ENCODE data around the gene CHMP2A. TPM values are rescaled to one million over a fixed set of nuclear protein-coding genes. Genes with fewer than 3 reads are reported as not detected.

The CHMP2A gene
- total and polyA plus RNA-seq, 4 donors, result 58.0 to 107 (median 83.3) TPM

DNA sequence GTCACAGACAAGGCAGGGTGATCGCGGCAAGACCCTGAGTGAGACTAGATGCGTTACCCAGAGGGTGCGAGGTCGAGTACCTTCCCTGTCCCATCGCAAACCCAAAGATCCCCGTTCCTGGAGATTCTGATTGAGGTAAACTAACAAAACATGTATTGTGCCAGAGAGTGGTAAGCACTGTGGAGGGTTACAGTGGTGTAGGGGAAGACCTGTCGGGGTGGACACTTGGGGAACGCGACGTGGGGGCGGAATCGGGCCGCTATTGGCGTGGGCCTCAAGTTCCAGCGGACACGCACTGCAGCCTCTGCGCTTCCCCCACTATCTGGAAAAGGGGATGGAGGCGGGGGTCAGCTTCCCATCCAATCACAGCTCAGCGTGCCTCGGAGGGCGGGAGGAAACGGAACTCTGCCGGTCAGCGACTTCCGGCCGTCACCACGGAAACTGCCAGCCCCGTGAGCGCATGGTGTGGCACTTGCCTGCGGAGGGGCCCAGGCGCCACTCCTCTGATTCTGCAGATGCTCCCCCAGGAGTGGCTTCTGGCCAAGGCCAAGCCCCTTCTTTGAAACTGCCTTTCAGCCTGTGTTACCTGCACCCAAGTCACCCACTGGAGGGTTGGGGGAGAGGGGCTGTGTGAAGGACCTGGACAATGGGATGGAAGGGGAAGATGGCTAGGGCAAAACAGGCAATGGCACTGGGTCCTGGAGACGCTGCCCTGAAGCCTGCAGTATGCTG, 4.5 kb upstream of the CHMP2A start:
- DNase-seq (ENCODE audit: low spot score), result peak; percentile 87
- Histone ChIP-seq H3K27ac (ENCODE audit: low read depth in 1 of 2, low read length in 2 of 2) (peak overlapping the region; percentile 87 to 100), H3K4me1 (ENCODE audit: control insufficient read depth in 4 of 4, insufficient read depth in 4 of 4, low read length in 3 of 4) (peaks cover 27 to 63% (median 54%) of the 10 kb centered on the region in 4 donors), H3K9ac (ENCODE audit: low read depth in 1 of 2, low read length in 2 of 2) (peak overlapping the region; percentile 71 to 90), H3K36me3 (ENCODE audit: control insufficient read depth in 4 of 4, insufficient read depth in 3 of 4, low read depth in 1 of 4, low read length in 3 of 4) (peaks cover 0 to 7% (median 3%) of the 10 kb centered on the region in 4 donors), H3K9me3 (ENCODE audit: control insufficient read depth in 4 of 4, low read length in 3 of 4) (no peaks in the 10 kb centered on the region), H3K27me3 (ENCODE audit: control insufficient read depth in 4 of 4, insufficient read depth in 4 of 4, low read length in 3 of 4) (no peaks in the 10 kb centered on the region), H3K4me3 (ENCODE audit: low read depth in 1 of 3, low read length in 3 of 3) (peak overlapping the region; percentile 54 to 78 (median 78))
- TF ChIP-seq, protein P1, sequence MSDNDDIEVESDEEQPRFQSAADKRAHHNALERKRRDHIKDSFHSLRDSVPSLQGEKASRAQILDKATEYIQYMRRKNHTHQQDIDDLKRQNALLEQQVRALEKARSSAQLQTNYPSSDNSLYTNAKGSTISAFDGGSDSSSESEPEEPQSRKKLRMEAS (IDR thresholded peaks at IDR 0.05), result peak; percentile 89
- TF ChIP-seq YY1 (IDR thresholded peaks at IDR 0.05) (peak; percentile 98), FOXA2 (IDR thresholded peaks at IDR 0.05) (no peak), SP1 (IDR thresholded peaks at IDR 0.05) (peak; percentile 61), EGR1 (IDR thresholded peaks at IDR 0.05; ENCODE audit: low read depth in 2 of 2) (peak; percentile 55 to 66), GABPA (IDR thresholded peaks at IDR 0.05 in 1 of 2, conservative IDR thresholded peaks at IDR 0.05 in 1 of 2) (peak; percentile 86 to 94), FOXA1 (IDR thresholded peaks at IDR 0.05) (no peak), HNF4A (conservative IDR thresholded peaks at IDR 0.05) (no peak), TAF1 (conservative IDR thresholded peaks at IDR 0.05) (no peak), RXRA (IDR thresholded peaks at IDR 0.05) (peak; percentile 7 to 35), HNF4G (IDR thresholded peaks at IDR 0.05) (no peak), NR2F2 (IDR thresholded peaks at IDR 0.05) (peak; percentile 69), JUND (IDR thresholded peaks at IDR 0.05) (no peak), RAD21 (IDR thresholded peaks at IDR 0.05) (no peak)
- TF ChIP-seq, protein P2, sequence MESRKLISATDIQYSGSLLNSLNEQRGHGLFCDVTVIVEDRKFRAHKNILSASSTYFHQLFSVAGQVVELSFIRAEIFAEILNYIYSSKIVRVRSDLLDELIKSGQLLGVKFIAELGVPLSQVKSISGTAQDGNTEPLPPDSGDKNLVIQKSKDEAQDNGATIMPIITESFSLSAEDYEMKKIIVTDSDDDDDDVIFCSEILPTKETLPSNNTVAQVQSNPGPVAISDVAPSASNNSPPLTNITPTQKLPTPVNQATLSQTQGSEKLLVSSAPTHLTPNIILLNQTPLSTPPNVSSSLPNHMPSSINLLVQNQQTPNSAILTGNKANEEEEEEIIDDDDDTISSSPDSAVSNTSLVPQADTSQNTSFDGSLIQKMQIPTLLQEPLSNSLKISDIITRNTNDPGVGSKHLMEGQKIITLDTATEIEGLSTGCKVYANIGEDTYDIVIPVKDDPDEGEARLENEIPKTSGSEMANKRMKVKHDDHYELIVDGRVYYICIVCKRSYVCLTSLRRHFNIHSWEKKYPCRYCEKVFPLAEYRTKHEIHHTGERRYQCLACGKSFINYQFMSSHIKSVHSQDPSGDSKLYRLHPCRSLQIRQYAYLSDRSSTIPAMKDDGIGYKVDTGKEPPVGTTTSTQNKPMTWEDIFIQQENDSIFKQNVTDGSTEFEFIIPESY (IDR thresholded peaks at IDR 0.05), result no peak
- TF ChIP-seq, protein P3, sequence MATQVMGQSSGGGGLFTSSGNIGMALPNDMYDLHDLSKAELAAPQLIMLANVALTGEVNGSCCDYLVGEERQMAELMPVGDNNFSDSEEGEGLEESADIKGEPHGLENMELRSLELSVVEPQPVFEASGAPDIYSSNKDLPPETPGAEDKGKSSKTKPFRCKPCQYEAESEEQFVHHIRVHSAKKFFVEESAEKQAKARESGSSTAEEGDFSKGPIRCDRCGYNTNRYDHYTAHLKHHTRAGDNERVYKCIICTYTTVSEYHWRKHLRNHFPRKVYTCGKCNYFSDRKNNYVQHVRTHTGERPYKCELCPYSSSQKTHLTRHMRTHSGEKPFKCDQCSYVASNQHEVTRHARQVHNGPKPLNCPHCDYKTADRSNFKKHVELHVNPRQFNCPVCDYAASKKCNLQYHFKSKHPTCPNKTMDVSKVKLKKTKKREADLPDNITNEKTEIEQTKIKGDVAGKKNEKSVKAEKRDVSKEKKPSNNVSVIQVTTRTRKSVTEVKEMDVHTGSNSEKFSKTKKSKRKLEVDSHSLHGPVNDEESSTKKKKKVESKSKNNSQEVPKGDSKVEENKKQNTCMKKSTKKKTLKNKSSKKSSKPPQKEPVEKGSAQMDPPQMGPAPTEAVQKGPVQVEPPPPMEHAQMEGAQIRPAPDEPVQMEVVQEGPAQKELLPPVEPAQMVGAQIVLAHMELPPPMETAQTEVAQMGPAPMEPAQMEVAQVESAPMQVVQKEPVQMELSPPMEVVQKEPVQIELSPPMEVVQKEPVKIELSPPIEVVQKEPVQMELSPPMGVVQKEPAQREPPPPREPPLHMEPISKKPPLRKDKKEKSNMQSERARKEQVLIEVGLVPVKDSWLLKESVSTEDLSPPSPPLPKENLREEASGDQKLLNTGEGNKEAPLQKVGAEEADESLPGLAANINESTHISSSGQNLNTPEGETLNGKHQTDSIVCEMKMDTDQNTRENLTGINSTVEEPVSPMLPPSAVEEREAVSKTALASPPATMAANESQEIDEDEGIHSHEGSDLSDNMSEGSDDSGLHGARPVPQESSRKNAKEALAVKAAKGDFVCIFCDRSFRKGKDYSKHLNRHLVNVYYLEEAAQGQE (IDR thresholded peaks at IDR 0.05), result peak; percentile 61
- TF ChIP-seq, protein P4, sequence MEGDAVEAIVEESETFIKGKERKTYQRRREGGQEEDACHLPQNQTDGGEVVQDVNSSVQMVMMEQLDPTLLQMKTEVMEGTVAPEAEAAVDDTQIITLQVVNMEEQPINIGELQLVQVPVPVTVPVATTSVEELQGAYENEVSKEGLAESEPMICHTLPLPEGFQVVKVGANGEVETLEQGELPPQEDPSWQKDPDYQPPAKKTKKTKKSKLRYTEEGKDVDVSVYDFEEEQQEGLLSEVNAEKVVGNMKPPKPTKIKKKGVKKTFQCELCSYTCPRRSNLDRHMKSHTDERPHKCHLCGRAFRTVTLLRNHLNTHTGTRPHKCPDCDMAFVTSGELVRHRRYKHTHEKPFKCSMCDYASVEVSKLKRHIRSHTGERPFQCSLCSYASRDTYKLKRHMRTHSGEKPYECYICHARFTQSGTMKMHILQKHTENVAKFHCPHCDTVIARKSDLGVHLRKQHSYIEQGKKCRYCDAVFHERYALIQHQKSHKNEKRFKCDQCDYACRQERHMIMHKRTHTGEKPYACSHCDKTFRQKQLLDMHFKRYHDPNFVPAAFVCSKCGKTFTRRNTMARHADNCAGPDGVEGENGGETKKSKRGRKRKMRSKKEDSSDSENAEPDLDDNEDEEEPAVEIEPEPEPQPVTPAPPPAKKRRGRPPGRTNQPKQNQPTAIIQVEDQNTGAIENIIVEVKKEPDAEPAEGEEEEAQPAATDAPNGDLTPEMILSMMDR (IDR thresholded peaks at IDR 0.05; ENCODE audit: low read depth, low read length, missing input control), result no peak
- TF ChIP-seq, protein P5, sequence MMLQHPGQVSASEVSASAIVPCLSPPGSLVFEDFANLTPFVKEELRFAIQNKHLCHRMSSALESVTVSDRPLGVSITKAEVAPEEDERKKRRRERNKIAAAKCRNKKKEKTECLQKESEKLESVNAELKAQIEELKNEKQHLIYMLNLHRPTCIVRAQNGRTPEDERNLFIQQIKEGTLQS (IDR thresholded peaks at IDR 0.05), result no peak
- 1% methylated on average over 33 of the region's 33 CpGs for WGBS
